IMR-90 (cell line): ENCODE measurements around the gene EIF2A.

ENCODE experiments used
- POLR2A ChIP-seq: IDR thresholded peaks from 2 replicates; pipeline ENCODE4 v1.6.1; 2012; ENCODE audit warnings: mild to moderate bottlenecking, low read depth, low read length
- RCOR1 ChIP-seq: IDR thresholded peaks from 2 replicates; pipeline ENCODE4 v1.6.1; 2012; ENCODE audit warnings: mild to moderate bottlenecking, low read length, improper control_type of control experiment; ENCODE audit not compliant: insufficient replicate concordance
- TF ChIP-seq, protein P1 (sequence below): conservative IDR thresholded peaks from 2 replicates; pipeline ENCODE4 v1.5.1; 2012; ENCODE audit warnings: mild to moderate bottlenecking, low read depth, low read length, improper control_type of control experiment

DNA sequence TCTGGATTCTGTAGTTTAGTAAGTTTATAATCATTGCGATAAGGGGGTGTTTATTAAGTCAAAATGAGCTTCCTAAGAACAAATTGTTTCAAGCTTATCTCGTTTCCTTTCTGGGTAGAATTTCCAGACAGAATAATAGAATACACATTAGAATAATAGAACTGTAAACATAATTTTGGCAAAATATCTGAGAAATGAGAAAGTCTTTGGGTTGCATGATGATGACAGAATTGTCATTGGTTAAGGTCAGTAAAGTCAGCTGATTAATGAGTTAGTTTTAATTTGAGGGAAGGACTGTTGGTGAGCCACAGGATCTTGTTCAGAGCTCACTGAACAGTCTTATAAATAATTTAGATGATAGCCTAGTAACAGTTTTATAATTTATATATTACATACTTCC, 10.2 kb downstream of the EIF2A start:
- TF ChIP-seq POLR2A (no peak), RCOR1 (no peak)
- TF ChIP-seq, protein P1, sequence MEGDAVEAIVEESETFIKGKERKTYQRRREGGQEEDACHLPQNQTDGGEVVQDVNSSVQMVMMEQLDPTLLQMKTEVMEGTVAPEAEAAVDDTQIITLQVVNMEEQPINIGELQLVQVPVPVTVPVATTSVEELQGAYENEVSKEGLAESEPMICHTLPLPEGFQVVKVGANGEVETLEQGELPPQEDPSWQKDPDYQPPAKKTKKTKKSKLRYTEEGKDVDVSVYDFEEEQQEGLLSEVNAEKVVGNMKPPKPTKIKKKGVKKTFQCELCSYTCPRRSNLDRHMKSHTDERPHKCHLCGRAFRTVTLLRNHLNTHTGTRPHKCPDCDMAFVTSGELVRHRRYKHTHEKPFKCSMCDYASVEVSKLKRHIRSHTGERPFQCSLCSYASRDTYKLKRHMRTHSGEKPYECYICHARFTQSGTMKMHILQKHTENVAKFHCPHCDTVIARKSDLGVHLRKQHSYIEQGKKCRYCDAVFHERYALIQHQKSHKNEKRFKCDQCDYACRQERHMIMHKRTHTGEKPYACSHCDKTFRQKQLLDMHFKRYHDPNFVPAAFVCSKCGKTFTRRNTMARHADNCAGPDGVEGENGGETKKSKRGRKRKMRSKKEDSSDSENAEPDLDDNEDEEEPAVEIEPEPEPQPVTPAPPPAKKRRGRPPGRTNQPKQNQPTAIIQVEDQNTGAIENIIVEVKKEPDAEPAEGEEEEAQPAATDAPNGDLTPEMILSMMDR = no peak
